ENCODE results near the gene KRTAP10-8. TPM values are rescaled to one million over a fixed set of nuclear protein-coding genes. Genes with fewer than 3 reads are reported as not detected.

KRTAP10-8 gene
- polyA plus RNA-seq, 1 experiment, result not detected

GRCh38 chr21:44593598-44594405 lies 18.1 kb upstream of the KRTAP10-8 start:
- TF ChIP-seq CTCF (IDR thresholded peaks at IDR 0.05; ENCODE audit: insufficient read depth, low read depth, low read length), result no peak
- Histone ChIP-seq H3K27me3 (ENCODE audit: control insufficient read depth, insufficient read depth, low read length) (peaks cover 8% of the 10 kb centered on the region), H3K36me3 (ENCODE audit: control insufficient read depth, insufficient read depth, low read length) (no peaks in the 10 kb centered on the region), H3K4me3 (ENCODE audit: low read depth, low read length) (no peak overlapping the region)
- no peak for DNase-seq (ENCODE audit: low read depth)
- CTCF ChIA-PET, result no interaction called here
- POLR2A ChIA-PET, result no interaction called here

- ChIA-PET POLR2A (no interaction called here), CTCF (no interaction called here)
- no peaks in the 10 kb centered on the region for H3K36me3 ChIP-seq (ENCODE audit: control insufficient read depth, insufficient read depth, low read length)
- TF ChIP-seq CTCF (IDR thresholded peaks at IDR 0.05; ENCODE audit: insufficient read depth, low read depth, low read length), result no peak
- H3K4me3 ChIP-seq (ENCODE audit: low read depth, low read length), result no peak overlapping the region
- H3K27me3 ChIP-seq (ENCODE audit: control insufficient read depth, insufficient read depth, low read length), result peaks cover 8% of the 10 kb centered on the region
- DNase-seq (ENCODE audit: low read depth), result no peak
Measured at GRCh38 chr21:44594406-44594916, 17.4 kb upstream of the KRTAP10-8 start.

- no peaks in the 10 kb centered on the region for H3K36me3 ChIP-seq (ENCODE audit: control insufficient read depth, insufficient read depth, low read length)
- no peak for DNase-seq (ENCODE audit: low read depth)
- peaks cover 8% of the 10 kb centered on the region for H3K27me3 ChIP-seq (ENCODE audit: control insufficient read depth, insufficient read depth, low read length)
- TF ChIP-seq CTCF (IDR thresholded peaks at IDR 0.05; ENCODE audit: insufficient read depth, low read depth, low read length), result no peak
- no peak overlapping the region for H3K4me3 ChIP-seq (ENCODE audit: low read depth, low read length)
- ChIA-PET CTCF (no interaction called here), POLR2A (no interaction called here)
Measured at GRCh38 chr21:44595524-44595923, 16.4 kb upstream of the KRTAP10-8 start.

GRCh38 chr21:44596068-44596725 lies 15.7 kb upstream of the KRTAP10-8 start:
- Histone ChIP-seq H3K36me3 (ENCODE audit: control insufficient read depth, insufficient read depth, low read length) (no peaks in the 10 kb centered on the region), H3K4me3 (ENCODE audit: low read depth, low read length) (no peak overlapping the region), H3K27me3 (ENCODE audit: control insufficient read depth, insufficient read depth, low read length) (peaks cover 8% of the 10 kb centered on the region)
- CTCF ChIA-PET, result no interaction called here
- POLR2A ChIA-PET, result no interaction called here
- no peak for TF ChIP-seq CTCF (IDR thresholded peaks at IDR 0.05; ENCODE audit: insufficient read depth, low read depth, low read length)
- DNase-seq (ENCODE audit: low read depth), result no peak

GRCh38 chr21:44598061-44598460 lies 13.8 kb upstream of the KRTAP10-8 start:
- CTCF ChIA-PET, result no interaction called here

More at GRCh38 chr21:44598061-44598460, 13.8 kb upstream of the KRTAP10-8 start:
- no peak for TF ChIP-seq CTCF (IDR thresholded peaks at IDR 0.05; ENCODE audit: insufficient read depth, low read depth, low read length)
- Histone ChIP-seq H3K4me3 (ENCODE audit: low read depth, low read length) (no peak overlapping the region), H3K36me3 (ENCODE audit: control insufficient read depth, insufficient read depth, low read length) (no peaks in the 10 kb centered on the region), H3K27me3 (ENCODE audit: control insufficient read depth, insufficient read depth, low read length) (peaks cover 6% of the 10 kb centered on the region)
- POLR2A ChIA-PET, result no interaction called here
- no peak for DNase-seq (ENCODE audit: low read depth)
